Transverse colon (tissue), 3 donors: ENCODE results near the gene ZBTB12.

ENCODE experiments used
- CTCF ChIP-seq, 5 experiments: fragments of 200-600 bp in 3 of 5; fragments of 450-650 bp in 2 of 5; sonication (generic) in 3 of 5; IDR thresholded peaks; 1 replicate in 2 of 5; 2 replicates in 3 of 5; pipeline ENCODE4 v1.5.1; 2016 to 2017; ENCODE audit warnings: antibody characterized with exemption in 5 of 5, inconsistent platforms in 3 of 5, mild to moderate bottlenecking in 2 of 5, moderate library complexity in 1 of 5
- POLR2A ChIP-seq: fragments of 450-650 bp; IDR thresholded peaks from one replicate; pipeline ENCODE4 v1.6.1; 2016; ENCODE audit warnings: antibody characterized with exemption, mild to moderate bottlenecking, moderate library complexity

- TF ChIP-seq CTCF (IDR thresholded peaks at IDR 0.05) (no peak), POLR2A (no peak)
Measured at GRCh38 chr6:31903957-31904356, 2.1 kb upstream of the ZBTB12 start.
